Measurements from ENCODE around the gene CACTIN. TPM values are rescaled to one million over a fixed set of nuclear protein-coding genes. Genes with fewer than 3 reads are reported as not detected.

CACTIN gene
- total RNA-seq, 1 donor from 2014 or later, result 30.8 TPM

GRCh38 chr19:3623716-3624115 is 2.9 kb downstream of the CACTIN start:
- DNase-seq, result no peak

DNA sequence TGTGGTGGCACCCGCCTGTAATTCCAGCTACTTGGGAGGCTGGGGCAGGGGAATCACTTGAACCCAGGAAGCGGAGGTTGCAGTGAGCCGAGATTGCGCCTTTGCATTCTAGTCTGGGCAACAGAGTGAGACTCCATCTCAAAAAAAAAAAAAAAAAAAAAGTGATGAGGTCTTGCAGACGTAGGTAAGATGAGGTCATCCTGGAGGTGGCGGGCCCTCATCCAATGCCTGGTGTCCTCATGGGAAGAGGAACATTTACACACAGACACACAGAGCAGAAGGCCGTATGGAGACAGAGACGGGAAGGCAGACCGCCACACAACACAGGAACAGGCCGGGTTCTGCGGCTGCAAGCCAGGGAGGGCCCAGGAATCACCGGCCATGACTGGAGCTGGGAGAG is 4.4 kb downstream of the CACTIN start:
- DNase-seq, result no peak

GRCh38 chr19:3621689-3622088 is 4.9 kb downstream of the CACTIN start:
- DNase-seq, result no peak

DNA sequence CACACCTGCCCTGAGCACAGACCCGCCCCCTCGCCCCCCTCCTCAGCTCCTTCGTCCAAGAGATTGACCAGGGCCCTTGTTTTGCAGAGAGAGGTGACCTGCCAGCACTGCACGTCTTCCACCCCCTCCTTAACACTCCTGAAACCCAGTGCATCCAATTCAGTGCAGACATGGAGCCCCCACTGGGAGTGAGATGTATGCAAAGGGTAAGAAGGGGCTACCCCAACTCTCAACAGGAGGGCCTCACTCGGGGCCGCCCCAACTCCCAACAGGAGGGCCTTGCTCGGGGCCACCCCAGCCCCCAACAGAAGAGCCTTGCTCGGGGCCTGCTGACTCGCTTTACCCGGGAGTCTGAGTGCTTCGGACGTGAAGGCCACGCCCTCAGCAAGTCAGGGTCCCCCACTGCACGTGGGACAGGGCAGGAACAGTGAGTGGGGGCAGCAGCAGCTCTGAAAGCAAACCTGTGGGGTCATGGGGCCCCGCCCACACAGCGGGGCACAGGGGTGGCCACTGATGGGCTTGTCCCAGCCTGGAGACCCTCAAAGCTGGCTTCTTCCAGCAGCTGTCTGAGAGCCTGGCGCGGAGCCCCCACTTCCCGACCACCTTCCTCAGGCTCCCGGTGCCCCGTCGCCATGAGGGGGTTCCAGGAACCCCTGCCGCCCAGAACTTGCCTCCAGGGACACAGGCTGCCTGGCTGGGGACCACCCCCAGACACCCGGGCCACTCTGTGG is 5.6 kb downstream of the CACTIN start:
- no peak for DNase-seq

GRCh38 chr19:3620145-3620816 is 6.3 kb downstream of the CACTIN start:
- DNase-seq, result no peak

- no peak for DNase-seq
Measured at GRCh38 chr19:3619631-3620012, 7.0 kb downstream of the CACTIN start.

GRCh38 chr19:3618811-3619630 is 7.6 kb downstream of the CACTIN start:
- DNase-seq, result no peak

- DNase-seq, result peak; percentile 72
Measured at GRCh38 chr19:3618144-3618810, 8.3 kb downstream of the CACTIN start.

DNA sequence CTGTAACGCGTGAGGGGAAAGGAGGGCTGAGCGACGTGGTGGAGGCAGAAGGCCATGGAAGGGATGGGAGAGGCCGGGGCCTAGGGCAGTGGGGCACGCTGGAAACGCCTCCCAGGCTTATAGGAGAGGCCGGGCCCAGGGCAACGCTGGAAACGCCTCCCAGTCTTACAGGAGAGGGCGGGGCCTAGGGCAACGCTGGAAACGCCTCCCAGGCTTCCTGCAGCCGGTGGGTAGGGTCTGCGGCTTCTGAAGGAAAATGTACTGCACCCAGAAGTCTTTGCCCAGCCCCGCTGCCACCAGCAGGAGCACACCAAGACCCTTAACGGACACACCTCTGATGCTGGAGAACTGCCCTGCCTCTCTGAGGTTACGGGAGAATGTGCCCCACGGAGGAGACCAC is 9.1 kb downstream of the CACTIN start:
- no peak for DNase-seq

DNA sequence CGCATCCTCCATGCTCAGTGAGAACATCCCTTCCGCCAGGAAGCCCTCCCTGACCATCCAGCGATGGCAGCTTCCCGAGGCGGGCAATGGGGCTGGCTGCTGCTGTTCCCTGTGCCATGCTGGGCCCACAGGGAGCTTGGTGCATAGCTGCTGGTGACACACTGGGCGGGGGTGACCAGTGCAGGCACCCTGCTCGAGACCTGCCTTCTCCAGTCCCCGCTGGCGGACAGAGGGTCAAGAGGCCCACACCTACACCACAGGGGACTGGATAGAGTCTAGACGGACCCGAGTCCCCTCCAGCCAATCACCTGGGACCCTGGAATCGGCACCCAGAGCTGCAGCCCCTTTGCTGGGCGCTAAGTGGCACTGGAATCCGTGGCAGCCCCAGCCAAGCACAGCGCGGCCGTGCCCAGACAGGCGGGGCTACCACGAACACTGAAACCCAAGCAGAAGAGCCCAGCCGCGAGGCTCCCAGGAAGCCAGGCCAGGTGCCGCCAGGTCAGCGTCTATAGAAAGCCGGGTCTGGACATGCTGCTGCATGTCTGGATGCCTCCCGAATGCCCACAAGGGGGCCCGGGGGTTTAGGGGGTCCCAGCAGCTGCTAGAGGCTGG is 11.0 kb downstream of the CACTIN start:
- no peak for DNase-seq

DNA sequence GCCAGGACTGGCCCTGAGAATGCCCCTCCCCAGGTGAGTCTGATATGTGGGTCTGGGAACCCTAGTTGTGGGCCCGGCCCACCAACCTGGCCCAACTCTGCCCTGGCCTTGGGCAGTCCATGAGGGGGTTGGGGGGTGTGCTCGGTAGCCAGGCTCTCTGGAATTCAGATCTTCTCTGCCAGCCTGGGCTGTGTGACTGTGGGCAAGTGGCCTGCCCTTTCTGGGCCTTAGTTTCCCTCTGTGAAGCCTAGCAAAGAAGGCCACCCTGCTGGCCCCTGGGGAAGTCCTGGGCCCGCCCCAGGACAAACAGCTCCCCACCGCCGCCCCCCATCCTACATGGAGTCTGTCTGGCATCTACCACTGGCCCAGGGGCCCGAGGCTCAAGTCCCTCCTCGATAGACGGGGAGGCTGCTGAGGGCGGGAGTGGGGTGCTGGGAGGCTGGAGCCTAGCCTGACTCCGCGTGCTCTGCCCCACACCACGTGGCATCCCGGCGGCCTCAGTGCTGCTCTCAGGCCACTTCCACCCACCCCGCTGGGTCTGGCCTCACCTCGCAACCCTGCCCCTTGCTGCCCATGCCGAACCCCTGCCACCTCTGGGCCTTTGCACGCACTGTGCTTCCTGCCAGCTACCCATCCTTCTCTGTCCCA is 11.6 kb downstream of the CACTIN start:
- DNase-seq, result no peak

GRCh38 chr19:3613818-3614661 is 12.6 kb downstream of the CACTIN start:
- no peak for DNase-seq

DNA sequence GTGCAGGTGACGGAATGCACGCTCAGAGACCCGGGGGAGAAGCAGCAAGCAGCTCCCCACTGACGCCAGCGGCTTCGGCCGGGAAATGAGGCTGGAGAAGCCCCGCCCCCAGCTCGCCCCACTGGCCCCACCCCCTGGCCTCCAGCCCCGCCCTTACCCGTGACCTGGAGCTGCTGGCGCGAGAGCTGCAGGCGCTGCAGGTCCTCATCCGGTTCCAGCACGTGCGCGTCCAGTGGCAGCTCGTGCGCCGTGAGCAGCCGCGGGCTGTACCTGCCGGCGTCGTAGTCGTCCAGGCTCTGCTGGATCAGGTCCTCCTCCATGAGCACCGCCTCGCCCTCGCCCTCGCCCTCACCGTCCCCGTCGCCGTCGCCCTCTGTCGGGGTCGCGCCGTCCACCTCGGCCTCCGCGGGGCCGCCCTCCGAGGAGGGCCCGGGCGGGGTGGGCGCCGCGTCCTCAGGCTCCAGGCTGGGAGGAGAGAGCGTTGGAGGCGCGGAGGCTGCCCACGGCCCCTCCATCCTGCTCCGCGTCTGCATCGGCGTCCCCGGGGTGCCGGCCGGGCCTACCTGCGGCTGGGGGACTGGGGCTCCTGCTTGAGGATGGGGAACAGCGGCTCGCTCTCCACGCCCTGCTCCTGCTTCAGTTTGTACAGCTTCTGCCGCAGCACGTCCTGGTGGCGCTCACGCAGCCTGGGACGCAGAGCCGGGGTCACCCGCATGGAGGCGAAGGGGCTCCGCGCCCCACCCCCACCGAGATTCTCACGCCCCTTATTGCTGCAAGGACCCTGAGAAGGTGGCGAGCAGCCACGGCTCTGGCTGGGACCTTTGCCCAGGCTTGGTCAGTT is 13.5 kb downstream of the CACTIN start:
- DNase-seq, result no peak

DNA sequence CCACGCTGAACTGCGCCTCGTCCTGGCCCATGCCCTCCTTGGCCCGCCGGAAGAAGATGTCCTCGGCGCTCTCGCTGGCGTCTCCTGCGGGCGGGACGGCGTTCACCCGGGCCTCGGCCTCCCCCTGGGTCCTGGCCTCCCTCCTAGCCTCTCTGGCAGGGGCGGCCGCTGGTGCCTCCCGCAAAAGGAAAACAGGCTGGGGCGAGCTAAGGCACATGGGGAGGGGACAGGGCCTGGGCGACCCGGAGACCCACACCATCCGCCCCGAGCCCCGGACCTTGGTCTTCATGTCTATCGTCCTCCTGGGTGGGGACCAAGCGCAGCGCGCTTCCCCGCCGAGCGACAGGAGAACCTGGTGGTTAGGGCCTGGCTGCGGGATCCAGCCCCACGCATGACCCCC is 14.3 kb downstream of the CACTIN start:
- no peak for DNase-seq

DNA sequence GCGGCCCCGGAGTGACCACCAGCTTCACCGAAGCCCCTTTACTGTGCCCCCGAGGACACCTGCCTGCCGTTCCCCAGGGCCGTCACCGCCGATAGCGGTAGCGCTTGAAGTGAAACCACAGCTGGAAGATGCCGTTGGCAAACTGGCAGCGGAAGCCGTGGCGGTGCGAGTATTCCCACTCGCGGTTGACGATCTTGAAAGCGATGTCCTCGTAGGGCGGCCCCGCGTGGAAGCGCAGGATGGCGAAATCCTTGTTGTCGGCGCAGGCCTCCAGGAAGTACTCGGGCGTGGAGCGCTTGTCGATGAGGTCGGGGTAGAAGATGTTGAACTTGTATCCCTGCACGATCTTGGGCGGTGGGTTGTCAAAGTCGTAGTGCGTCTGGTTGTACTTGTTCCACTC is 14.7 kb downstream of the CACTIN start:
- DNase-seq, result no peak

DNA sequence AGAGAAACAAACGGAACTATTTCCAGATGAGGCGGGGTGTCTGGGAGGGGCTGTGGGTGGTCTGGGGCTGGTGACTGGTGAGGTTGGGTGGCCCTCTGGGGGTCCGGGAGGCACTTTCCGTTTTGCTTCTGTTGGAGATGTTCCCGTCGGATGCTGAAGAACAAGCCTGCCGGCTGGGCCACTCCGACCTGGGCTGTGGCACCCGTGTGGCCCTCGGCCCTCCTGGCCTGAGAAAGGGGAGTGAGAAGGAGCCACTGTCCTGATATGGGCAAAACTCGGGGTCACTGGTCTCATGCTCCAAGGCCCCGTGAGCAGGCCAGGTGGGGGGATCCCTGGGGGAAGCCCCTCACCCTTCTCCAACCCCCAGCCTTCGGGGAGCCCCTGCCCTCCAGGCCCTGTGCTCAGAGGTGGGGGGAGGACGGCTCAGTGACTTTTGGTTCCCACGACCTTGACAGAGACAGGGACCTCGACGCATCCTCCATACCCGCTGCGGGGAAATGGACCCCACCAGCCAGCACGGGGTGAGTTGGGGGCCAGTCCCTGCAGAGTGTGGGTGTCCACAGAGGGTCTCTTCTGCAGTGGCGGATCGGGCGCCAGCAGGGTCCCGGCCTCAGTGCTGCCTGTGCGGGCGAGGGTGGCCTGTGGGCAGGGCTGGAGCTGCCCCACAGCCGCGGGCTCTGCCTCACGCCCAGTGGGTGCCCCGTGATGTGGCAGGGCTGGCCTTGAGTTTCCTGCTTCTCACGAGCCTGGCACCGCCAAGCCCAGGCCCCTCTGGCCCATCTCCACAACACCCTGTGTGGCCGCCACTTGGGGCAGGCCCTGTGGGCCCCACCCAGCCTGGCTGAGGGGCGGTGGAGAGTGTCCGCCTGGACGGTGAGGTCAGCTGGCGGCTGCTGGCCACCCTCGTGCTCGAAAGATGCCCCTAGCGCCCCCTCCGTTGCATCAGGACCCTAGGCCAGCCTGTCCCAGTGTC is 15.6 kb downstream of the CACTIN start:
- DNase-seq, result no peak

- DNase-seq, result peak; percentile 31
Measured at GRCh38 chr19:3609779-3610719, 16.5 kb downstream of the CACTIN start.

All from dermis blood vessel endothelial cell (primary cell).